ENCODE measurements around the gene FSIP1. TPM values are rescaled to one million over a fixed set of nuclear protein-coding genes. Genes with fewer than 3 reads are reported as not detected.

Gene FSIP1
- total RNA-seq, 5 donors from 2014 or later (not counting 1 experiment from before 2014, with no cell fraction given): 0.30 to 1.0 (median 0.43) TPM

DNA sequence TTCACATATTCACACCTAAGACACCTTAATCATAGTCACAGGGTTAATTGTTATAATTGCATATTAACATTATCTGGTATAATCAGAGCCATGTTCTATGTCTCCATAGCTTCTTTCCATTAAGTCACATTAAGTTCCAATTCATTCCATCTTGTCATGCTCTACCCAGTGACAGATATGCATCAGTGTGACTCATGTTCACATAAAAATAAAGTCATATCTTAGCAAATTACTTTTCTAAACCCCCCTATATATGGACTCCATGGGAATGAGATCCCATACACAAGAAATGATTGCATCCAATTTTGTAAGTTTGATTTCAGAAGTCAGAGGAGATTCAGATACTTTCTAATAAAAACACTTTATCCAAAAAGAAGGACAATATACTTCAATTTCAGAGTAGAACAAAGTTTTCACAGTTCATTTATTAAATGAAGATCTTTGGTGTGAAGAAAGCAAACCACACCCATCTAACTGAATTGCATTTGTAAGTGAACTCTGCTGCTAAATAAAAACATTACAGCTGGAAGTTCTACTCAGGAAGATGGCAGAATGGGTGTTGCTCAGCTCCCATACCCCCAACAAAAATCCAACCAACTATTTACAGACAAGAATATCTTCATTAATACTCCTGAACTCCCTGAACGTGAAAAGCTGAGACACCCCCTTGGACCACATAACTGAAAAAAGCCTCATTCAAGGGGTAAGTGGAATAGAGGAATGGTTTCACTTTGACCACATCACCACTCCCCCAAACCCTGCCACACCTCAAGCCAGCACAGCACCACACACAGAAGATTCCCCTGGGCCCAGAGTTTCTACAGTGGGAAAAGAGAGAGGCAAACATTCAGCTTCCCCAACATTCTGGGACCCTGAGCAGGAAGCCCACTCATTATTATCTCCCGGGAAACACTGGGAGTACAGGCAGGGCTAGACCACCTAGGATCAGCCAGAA is 174.2 kb downstream of the FSIP1 start:
- peaks cover 1 to 5% of the 10 kb centered on the region in 2 donors for H3K27me3 Mint-ChIP-seq
- peaks cover 10% of the 10 kb centered on the region for H3K36me3 Mint-ChIP-seq
- Histone ChIP-seq H3K36me3 (ENCODE audit: control insufficient read depth in 2 of 2, extremely low read depth in 1 of 2, insufficient read depth in 1 of 2, low read length in 1 of 2) (no peaks in the 10 kb centered on the region), H3K4me3 (ENCODE audit: control insufficient read depth in 1 of 2, extremely low read depth in 1 of 2, low read length in 1 of 2) (no peak overlapping the region), H3K27me3 (replicated peaks in 1 of 2; ENCODE audit: control insufficient read depth in 2 of 2, extremely low read depth in 1 of 2, insufficient read depth in 2 of 2, low read length in 1 of 2) (no peaks in the 10 kb centered on the region), H3K4me1 (ENCODE audit: control insufficient read depth in 1 of 2, extremely low read depth in 1 of 2, insufficient read depth in 2 of 2, low read length in 2 of 2) (peaks cover 0 to 12% of the 10 kb centered on the region in 2 experiments), H3K27ac (ENCODE audit: low read length) (no peak overlapping the region), H3K9me3 (peaks cover 6% of the 10 kb centered on the region)
- ChIA-PET CTCF (no interaction called here), POLR2A (no interaction called here)
- peak overlapping the region in 1 of 2 donors; percentile 13 for H3K27ac Mint-ChIP-seq
- H3K4me1 Mint-ChIP-seq: peaks cover 0 to 8% (median 0%) of the 10 kb centered on the region in 3 donors
- H3K4me3 Mint-ChIP-seq: no peak overlapping the region
- no peak for DNase-seq
- 100% methylated on average over 1 of the region's 2 CpGs for WGBS (ENCODE audit: insufficient coverage)
- ATAC-seq (replicated peaks in 1 of 4): no peak
- H3K9me3 Mint-ChIP-seq: peaks cover 6 to 25% (median 21%) of the 10 kb centered on the region in 3 donors

DNA sequence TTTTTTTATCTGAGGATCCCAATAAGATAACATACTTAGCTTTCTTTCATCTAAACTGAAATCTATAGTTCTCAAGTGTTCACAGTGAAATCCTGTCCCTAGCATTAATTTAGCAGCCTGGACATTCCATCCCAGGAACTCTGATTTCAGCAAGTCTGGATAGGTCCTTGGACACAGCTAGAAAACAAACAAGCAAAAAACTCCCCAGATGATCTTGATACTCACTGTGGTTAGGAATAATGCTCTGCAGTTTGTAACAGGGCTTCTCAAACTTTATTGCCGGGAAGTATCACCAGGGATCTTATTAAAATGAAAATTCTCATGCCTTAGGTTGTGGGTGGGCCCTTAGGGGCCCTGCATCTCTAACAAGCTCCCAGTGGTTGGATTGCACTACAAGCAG is 177.5 kb downstream of the FSIP1 start:
- ChIA-PET POLR2A (no interaction called here), CTCF (interaction anchor here in 1 of 2 donors (1.3 to 2.0 kb wide), 2 partner anchors 16 to 152 kb away, joined by 3 to 5 read pairs; no protein-coding TSS in a partner anchor)
- no peak overlapping the region for H3K4me3 Mint-ChIP-seq
- peaks cover 1 to 5% of the 10 kb centered on the region in 2 donors for H3K27me3 Mint-ChIP-seq
- Histone ChIP-seq H3K27ac (ENCODE audit: low read length) (no peak overlapping the region), H3K27me3 (replicated peaks in 1 of 2; ENCODE audit: control insufficient read depth in 2 of 2, extremely low read depth in 1 of 2, insufficient read depth in 2 of 2, low read length in 1 of 2) (no peaks in the 10 kb centered on the region), H3K4me3 (ENCODE audit: control insufficient read depth in 1 of 2, extremely low read depth in 1 of 2, low read length in 1 of 2) (no peak overlapping the region), H3K36me3 (ENCODE audit: control insufficient read depth in 2 of 2, extremely low read depth in 1 of 2, insufficient read depth in 1 of 2, low read length in 1 of 2) (no peaks in the 10 kb centered on the region), H3K9me3 (no peaks in the 10 kb centered on the region), H3K4me1 (ENCODE audit: control insufficient read depth in 1 of 2, extremely low read depth in 1 of 2, insufficient read depth in 2 of 2, low read length in 2 of 2) (peaks cover 0 to 12% of the 10 kb centered on the region in 2 experiments)
- no peak overlapping the region for H3K27ac Mint-ChIP-seq
- H3K9me3 Mint-ChIP-seq: peaks cover 0 to 8% (median 5%) of the 10 kb centered on the region in 3 donors
- no peak for ATAC-seq (replicated peaks in 1 of 4)
- H3K4me1 Mint-ChIP-seq: peaks cover 0 to 8% (median 0%) of the 10 kb centered on the region in 3 donors
- DNase-seq: no peak
- H3K36me3 Mint-ChIP-seq: no peaks in the 10 kb centered on the region
- WGBS (ENCODE audit: insufficient coverage): 100% methylated on average over 1 of the region's 1 CpG

DNA sequence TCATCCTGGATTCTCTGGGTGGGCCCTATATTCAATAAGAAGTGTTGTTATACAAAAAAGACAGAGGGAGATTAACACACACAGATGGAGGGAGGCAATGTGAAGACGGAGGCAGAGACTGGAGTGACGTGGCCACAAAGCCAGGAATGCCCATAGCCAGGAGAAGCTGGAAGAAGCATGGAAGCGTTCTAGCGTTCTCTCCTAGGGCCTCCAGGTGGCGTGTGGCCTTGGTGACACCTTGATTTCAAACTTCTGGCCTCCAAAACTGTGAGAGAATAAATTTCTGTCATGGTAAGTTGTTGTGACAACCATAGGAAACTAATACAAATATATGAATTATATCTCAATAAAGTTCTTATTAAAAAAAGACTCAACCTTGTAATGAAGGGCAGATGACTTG is 180.5 kb downstream of the FSIP1 start:
- WGBS (ENCODE audit: insufficient coverage): 100% methylated on average over 2 of the region's 5 CpGs
- Histone ChIP-seq H3K4me3 (ENCODE audit: control insufficient read depth in 1 of 2, extremely low read depth in 1 of 2, low read length in 1 of 2) (no peak overlapping the region), H3K27ac (ENCODE audit: low read length) (no peak overlapping the region), H3K4me1 (ENCODE audit: control insufficient read depth in 1 of 2, extremely low read depth in 1 of 2, insufficient read depth in 2 of 2, low read length in 2 of 2) (no peaks in the 10 kb centered on the region), H3K36me3 (ENCODE audit: control insufficient read depth in 2 of 2, extremely low read depth in 1 of 2, insufficient read depth in 1 of 2, low read length in 1 of 2) (no peaks in the 10 kb centered on the region), H3K9me3 (no peaks in the 10 kb centered on the region), H3K27me3 (replicated peaks in 1 of 2; ENCODE audit: control insufficient read depth in 2 of 2, extremely low read depth in 1 of 2, insufficient read depth in 2 of 2, low read length in 1 of 2) (no peaks in the 10 kb centered on the region)
- ChIA-PET CTCF (interaction anchor here in 1 of 2 donors (1.1 kb wide), 1 partner anchor 8 kb away, joined by 4 read pairs; no protein-coding TSS in a partner anchor), POLR2A (no interaction called here)
- Mint-ChIP-seq H3K36me3 (no peaks in the 10 kb centered on the region), H3K27me3 (peaks cover 1% of the 10 kb centered on the region in 2 donors), H3K9me3 (no peaks in the 10 kb centered on the region), H3K4me3 (no peak overlapping the region), H3K27ac (no peak overlapping the region), H3K4me1 (no peaks in the 10 kb centered on the region)
- ATAC-seq (replicated peaks in 1 of 4): no peak
- DNase-seq: no peak

DNA sequence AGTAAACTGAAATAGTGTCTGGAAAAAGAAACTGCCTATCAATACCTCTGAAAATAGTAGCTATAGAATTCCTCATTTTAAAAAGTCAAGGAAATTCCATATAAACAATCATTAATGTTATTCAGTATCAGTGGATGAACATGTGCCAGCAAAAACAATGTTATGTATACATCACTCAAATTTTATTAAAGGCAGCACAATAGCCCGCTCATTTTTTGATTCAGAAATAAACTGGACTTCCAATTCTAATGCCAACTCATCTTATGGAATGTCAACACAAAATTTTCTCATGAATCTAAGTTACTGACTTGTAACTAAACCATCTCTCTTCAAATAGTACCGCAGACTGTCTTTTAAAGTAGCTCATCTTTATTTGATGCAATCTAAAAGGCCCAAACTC is 182.8 kb downstream of the FSIP1 start:
- H3K36me3 Mint-ChIP-seq: peaks cover 7% of the 10 kb centered on the region
- H3K9me3 Mint-ChIP-seq: no peaks in the 10 kb centered on the region
- no peaks in the 10 kb centered on the region for H3K36me3 ChIP-seq (ENCODE audit: control insufficient read depth in 2 of 2, extremely low read depth in 1 of 2, insufficient read depth in 1 of 2, low read length in 1 of 2)
- POLR2A ChIA-PET: no interaction called here
- H3K27ac ChIP-seq (ENCODE audit: low read length): no peak overlapping the region
- no peak overlapping the region for H3K4me3 Mint-ChIP-seq
- no peaks in the 10 kb centered on the region for H3K4me1 ChIP-seq (ENCODE audit: control insufficient read depth in 1 of 2, extremely low read depth in 1 of 2, insufficient read depth in 2 of 2, low read length in 2 of 2)
- ATAC-seq (replicated peaks in 1 of 4) (no peak), DNase-seq (no peak)
- H3K4me1 Mint-ChIP-seq: no peaks in the 10 kb centered on the region
- no peak overlapping the region for H3K27ac Mint-ChIP-seq
- no peaks in the 10 kb centered on the region for H3K9me3 ChIP-seq
- H3K27me3 Mint-ChIP-seq: no peaks in the 10 kb centered on the region
- H3K4me3 ChIP-seq (ENCODE audit: control insufficient read depth in 1 of 2, extremely low read depth in 1 of 2, low read length in 1 of 2): no peak overlapping the region
- no peaks in the 10 kb centered on the region for H3K27me3 ChIP-seq (replicated peaks in 1 of 2; ENCODE audit: control insufficient read depth in 2 of 2, extremely low read depth in 1 of 2, insufficient read depth in 2 of 2, low read length in 1 of 2)
- CTCF ChIA-PET: no interaction called here
- WGBS (ENCODE audit: insufficient coverage): 90% methylated on average over 1 of the region's 2 CpGs

DNA sequence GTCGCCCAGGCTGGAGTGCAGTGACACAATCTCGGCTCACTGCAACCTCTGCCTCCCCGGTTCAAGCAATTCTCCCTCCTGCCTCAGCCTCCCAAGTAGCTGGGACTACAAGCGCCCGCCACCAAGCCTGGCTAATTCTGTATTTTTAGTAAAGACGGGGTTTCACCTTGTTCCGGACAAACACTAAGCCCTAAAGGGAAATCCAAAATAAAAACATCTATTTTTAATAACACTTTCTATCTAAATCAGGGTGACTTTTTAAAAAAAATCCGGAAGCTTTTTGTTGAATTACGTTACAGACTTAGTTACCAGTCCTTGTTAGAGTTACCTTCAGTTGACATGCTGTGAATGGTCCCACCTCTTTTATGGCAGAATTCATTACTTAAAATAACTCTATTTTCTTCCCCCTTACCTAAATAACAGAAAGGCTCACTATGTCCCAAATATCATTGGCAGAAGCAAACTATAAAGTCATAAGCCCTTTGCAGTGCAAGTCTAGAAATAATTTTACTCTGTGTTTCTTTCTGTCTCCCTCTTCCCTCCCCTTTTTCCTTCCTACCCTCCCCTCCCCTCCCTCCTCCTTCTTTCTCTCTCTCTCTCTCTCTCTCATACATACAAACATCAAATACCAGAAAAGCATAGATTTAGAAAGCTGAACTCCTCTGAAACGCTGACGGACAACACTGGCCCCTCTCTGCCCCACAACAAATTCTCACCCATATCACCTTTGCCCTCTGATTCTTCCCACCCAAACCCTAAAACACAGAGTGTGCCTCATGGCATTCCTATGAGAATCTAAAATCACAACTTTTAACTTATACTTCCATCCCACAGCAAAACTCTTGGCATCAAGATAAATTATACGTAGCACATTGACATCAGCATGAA is 183.4 kb downstream of the FSIP1 start:
- ChIA-PET POLR2A (no interaction called here), CTCF (no interaction called here)
- 98% methylated on average over 5 of the region's 12 CpGs for WGBS (ENCODE audit: insufficient coverage)
- no peak overlapping the region for H3K27ac Mint-ChIP-seq
- H3K9me3 Mint-ChIP-seq: no peaks in the 10 kb centered on the region
- DNase-seq (no peak), ATAC-seq (replicated peaks in 1 of 4) (no peak)
- peaks cover 7% of the 10 kb centered on the region for H3K36me3 Mint-ChIP-seq
- no peak overlapping the region for H3K4me3 ChIP-seq (ENCODE audit: control insufficient read depth in 1 of 2, extremely low read depth in 1 of 2, low read length in 1 of 2)
- H3K27ac ChIP-seq (ENCODE audit: low read length): no peak overlapping the region
- H3K27me3 Mint-ChIP-seq: no peaks in the 10 kb centered on the region
- no peak overlapping the region for H3K4me3 Mint-ChIP-seq
- no peaks in the 10 kb centered on the region for H3K27me3 ChIP-seq (replicated peaks in 1 of 2; ENCODE audit: control insufficient read depth in 2 of 2, extremely low read depth in 1 of 2, insufficient read depth in 2 of 2, low read length in 1 of 2)
- peaks cover 0 to 2% (median 1%) of the 10 kb centered on the region in 3 donors for H3K4me1 Mint-ChIP-seq
- H3K4me1 ChIP-seq (ENCODE audit: control insufficient read depth in 1 of 2, extremely low read depth in 1 of 2, insufficient read depth in 2 of 2, low read length in 2 of 2): no peaks in the 10 kb centered on the region
- no peaks in the 10 kb centered on the region for H3K36me3 ChIP-seq (ENCODE audit: control insufficient read depth in 2 of 2, extremely low read depth in 1 of 2, insufficient read depth in 1 of 2, low read length in 1 of 2)
- H3K9me3 ChIP-seq: no peaks in the 10 kb centered on the region

- H3K4me3 ChIP-seq (ENCODE audit: control insufficient read depth in 1 of 2, extremely low read depth in 1 of 2, low read length in 1 of 2): no peak overlapping the region
- WGBS (ENCODE audit: insufficient coverage): no CpG with 5 or more reads among the region's 3 CpGs
- H3K27ac Mint-ChIP-seq: no peak overlapping the region
- H3K4me3 Mint-ChIP-seq: no peak overlapping the region
- H3K4me1 Mint-ChIP-seq: peaks cover 0 to 7% (median 6%) of the 10 kb centered on the region in 3 donors
- POLR2A ChIA-PET: no interaction called here
- H3K27ac ChIP-seq (ENCODE audit: low read length): no peak overlapping the region
- ATAC-seq (replicated peaks in 1 of 4): no peak
- H3K36me3 ChIP-seq (ENCODE audit: control insufficient read depth in 2 of 2, extremely low read depth in 1 of 2, insufficient read depth in 1 of 2, low read length in 1 of 2): no peaks in the 10 kb centered on the region
- peaks cover 10% of the 10 kb centered on the region for H3K36me3 Mint-ChIP-seq
- DNase-seq: no peak
- H3K9me3 Mint-ChIP-seq: no peaks in the 10 kb centered on the region
- peaks cover 0 to 3% of the 10 kb centered on the region in 2 donors for H3K27me3 Mint-ChIP-seq
- no peaks in the 10 kb centered on the region for H3K9me3 ChIP-seq
- H3K4me1 ChIP-seq (ENCODE audit: control insufficient read depth in 1 of 2, extremely low read depth in 1 of 2, insufficient read depth in 2 of 2, low read length in 2 of 2): no peaks in the 10 kb centered on the region
- no peaks in the 10 kb centered on the region for H3K27me3 ChIP-seq (replicated peaks in 1 of 2; ENCODE audit: control insufficient read depth in 2 of 2, extremely low read depth in 1 of 2, insufficient read depth in 2 of 2, low read length in 1 of 2)
- CTCF ChIA-PET: no interaction called here
These were observed 184.3 kb downstream of the FSIP1 start for GRCh38 chr15:39598186-39598850.

Data from T-cell (primary cell).